ENCODE results near the gene ANKRD20A1.
"Not testable (repeated sequence)": the region's sequence is repeated elsewhere in the genome, so short reads cannot be mapped to it uniquely, and the experiment has no call there.

ANKRD20A1 gene

GRCh38 chr9:67858871-67859270 lies at the start of gene ANKRD20A1:
Gene ANKRD20A1 (plus strand): TSS chr9:67858931. CDS start chr9:67859427, 496 bp downstream.
- DNase-seq = not testable (repeated sequence)

GRCh38 chr9:67832088-67832487 lies 26.6 kb upstream of the ANKRD20A1 start:
- not testable (repeated sequence) for DNase-seq
